SU-DHL-6 (cell line): ENCODE data around the gene ARHGAP5.

Experiments used
- H2AFZ ChIP-seq: fragments of 200-600 bp; sonication (generic); 2 replicates; pipeline ENCODE4 v1.6.1; 2014; ENCODE audit warnings: low read depth, mild to moderate bottlenecking, moderate library complexity, mixed read lengths, antibody characterized with exemption, low read length; ENCODE audit not compliant: severe bottlenecking
- H3F3A ChIP-seq: fragments of 200-600 bp; shearing (Covaris generic); 2 replicates; pipeline ENCODE4 v1.6.0; 2016; ENCODE audit warnings: antibody characterized with exemption, mild to moderate bottlenecking; ENCODE audit not compliant: insufficient read depth
- H3K27ac ChIP-seq: fragments of 200-600 bp; sonication (generic); 2 replicates; pipeline ENCODE4 v1.5.1; 2016; ENCODE audit warnings: low read depth, mild to moderate bottlenecking, low read length, moderate library complexity, mixed read lengths
- H3K27me3 ChIP-seq: fragments of 200-600 bp; sonication (generic), shearing (Covaris generic); 2 replicates; pipeline ENCODE4 v1.6.0; 2014; ENCODE audit warnings: mild to moderate bottlenecking, low read length
- H3K36me3 ChIP-seq: fragments of 200-600 bp; sonication (generic); 2 replicates; pipeline ENCODE4 v1.6.1; 2014; ENCODE audit warnings: mild to moderate bottlenecking, low read length, mixed read lengths
- H3K4me2 ChIP-seq: fragments of 300-600, 200-600 bp; shearing (Covaris generic), sonication (generic); 2 replicates; pipeline ENCODE4 v1.6.0; 2014; ENCODE audit warnings: low read length, low read depth, mild to moderate bottlenecking; ENCODE audit not compliant: poor library complexity, severe bottlenecking
- H3K4me3 ChIP-seq: fragments of 200-600 bp; sonication (generic); 2 replicates; pipeline ENCODE4 v1.5.1; 2014; ENCODE audit warnings: antibody characterized with exemption, low read length, mild to moderate bottlenecking, mixed read lengths; ENCODE audit not compliant: insufficient read depth, poor library complexity, severe bottlenecking
- H3K79me2 ChIP-seq: fragments of 200-600 bp; sonication (generic); 2 replicates; pipeline ENCODE4 v1.6.1; 2014; ENCODE audit warnings: mild to moderate bottlenecking, low read length, moderate library complexity; ENCODE audit not compliant: insufficient read depth
- H3K9ac ChIP-seq: fragments of 200-600 bp; sonication (generic); 2 replicates; pipeline ENCODE4 v1.7.0; 2014; ENCODE audit warnings: mild to moderate bottlenecking, low read length
- H3K9me2 ChIP-seq: fragments of 200-600 bp; sonication (generic); replicated peaks from 2 replicates; pipeline ENCODE4 v1.6.1; 2014; ENCODE audit warnings: low read length; ENCODE audit not compliant: insufficient read depth
- H3K9me3 ChIP-seq: fragments of 200-600 bp; sonication (generic); 2 replicates; pipeline ENCODE4 v1.6.1; 2014; ENCODE audit warnings: low read length, mixed read lengths; ENCODE audit not compliant: insufficient read depth
- H4K20me1 ChIP-seq: fragments of 200-600 bp; sonication (generic); 2 replicates; pipeline ENCODE4 v1.6.1; 2014; ENCODE audit warnings: low read depth, mild to moderate bottlenecking, antibody characterized with exemption, low read length, moderate library complexity, mixed read lengths
- EZH2phosphoT487 ChIP-seq: fragments of 200-600 bp; sonication (generic), shearing (Covaris generic); conservative IDR thresholded peaks from 2 replicates; pipeline ENCODE4 v1.6.1; 2018; ENCODE audit warnings: mild to moderate bottlenecking, antibody characterized with exemption, low read length, moderate library complexity, mixed read lengths
- TF ChIP-seq, protein P1 (sequence below): fragments of 200-600 bp; sonication (generic); IDR thresholded peaks from one replicate; pipeline ENCODE4 v1.5.1; 2017; ENCODE audit warnings: antibody characterized with exemption, mild to moderate bottlenecking, low read length, moderate library complexity; ENCODE audit not compliant: insufficient read depth, poor library complexity, severe bottlenecking

Gene ARHGAP5

DNA sequence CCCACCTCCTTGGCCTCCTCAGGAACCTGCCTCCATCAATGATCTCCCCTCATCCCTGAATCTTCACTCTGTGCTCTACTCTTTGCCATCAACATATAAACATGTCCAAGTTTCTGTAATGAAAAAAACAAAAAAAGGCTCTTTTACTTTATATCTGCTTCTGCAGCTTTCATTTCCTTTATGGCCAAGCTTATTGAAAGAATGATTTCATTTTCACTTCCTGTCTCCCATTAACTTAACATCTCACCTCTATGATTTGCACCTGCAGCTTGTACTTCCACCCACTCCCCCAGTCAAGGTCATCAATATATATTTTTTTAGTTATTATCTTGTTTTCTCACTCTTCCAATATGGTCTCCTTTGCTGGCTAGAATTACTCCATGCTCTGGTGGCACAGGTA, 109.1 kb downstream of the ARHGAP5 start:
- H3K27ac ChIP-seq = no peak overlapping the region
- H3K9ac ChIP-seq = no peak overlapping the region
- H3K79me2 ChIP-seq = no peaks in the 10 kb centered on the region
- no peaks in the 10 kb centered on the region for H3K9me2 ChIP-seq
- H2AFZ ChIP-seq = no peak overlapping the region
- no peaks in the 10 kb centered on the region for H3K9me3 ChIP-seq
- no peak overlapping the region for H3K4me3 ChIP-seq
- no peaks in the 10 kb centered on the region for H4K20me1 ChIP-seq
- H3K27me3 ChIP-seq = no peaks in the 10 kb centered on the region
- H3K4me2 ChIP-seq = no peak overlapping the region
- no peak for TF ChIP-seq EZH2phosphoT487
- TF ChIP-seq, protein P1, sequence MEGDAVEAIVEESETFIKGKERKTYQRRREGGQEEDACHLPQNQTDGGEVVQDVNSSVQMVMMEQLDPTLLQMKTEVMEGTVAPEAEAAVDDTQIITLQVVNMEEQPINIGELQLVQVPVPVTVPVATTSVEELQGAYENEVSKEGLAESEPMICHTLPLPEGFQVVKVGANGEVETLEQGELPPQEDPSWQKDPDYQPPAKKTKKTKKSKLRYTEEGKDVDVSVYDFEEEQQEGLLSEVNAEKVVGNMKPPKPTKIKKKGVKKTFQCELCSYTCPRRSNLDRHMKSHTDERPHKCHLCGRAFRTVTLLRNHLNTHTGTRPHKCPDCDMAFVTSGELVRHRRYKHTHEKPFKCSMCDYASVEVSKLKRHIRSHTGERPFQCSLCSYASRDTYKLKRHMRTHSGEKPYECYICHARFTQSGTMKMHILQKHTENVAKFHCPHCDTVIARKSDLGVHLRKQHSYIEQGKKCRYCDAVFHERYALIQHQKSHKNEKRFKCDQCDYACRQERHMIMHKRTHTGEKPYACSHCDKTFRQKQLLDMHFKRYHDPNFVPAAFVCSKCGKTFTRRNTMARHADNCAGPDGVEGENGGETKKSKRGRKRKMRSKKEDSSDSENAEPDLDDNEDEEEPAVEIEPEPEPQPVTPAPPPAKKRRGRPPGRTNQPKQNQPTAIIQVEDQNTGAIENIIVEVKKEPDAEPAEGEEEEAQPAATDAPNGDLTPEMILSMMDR = no peak
- no peaks in the 10 kb centered on the region for H3F3A ChIP-seq
- H3K36me3 ChIP-seq = no peaks in the 10 kb centered on the region

DNA sequence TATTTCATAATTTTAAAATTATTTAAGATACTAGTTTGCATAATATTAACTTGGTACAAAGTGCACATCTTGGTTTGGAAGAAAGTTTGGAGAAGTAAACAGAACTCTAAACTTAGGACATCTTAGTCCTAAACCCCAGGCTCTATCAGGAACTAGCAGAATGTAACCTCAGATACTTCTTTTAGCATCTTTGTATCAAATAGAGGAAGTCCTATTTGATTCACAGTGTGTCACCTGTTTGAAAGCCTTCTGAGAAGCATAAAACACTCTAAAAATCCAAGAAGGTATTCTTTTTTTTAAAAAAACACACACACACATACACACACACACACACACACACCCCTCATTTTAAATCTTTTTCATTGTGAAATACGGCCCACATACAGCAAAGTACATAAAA, 112.7 kb downstream of the ARHGAP5 start:
- Histone ChIP-seq H3K79me2 (no peaks in the 10 kb centered on the region), H3K9me2 (no peaks in the 10 kb centered on the region), H3K27ac (no peak overlapping the region), H3K4me2 (no peak overlapping the region), H3K9me3 (no peaks in the 10 kb centered on the region), H3K27me3 (no peaks in the 10 kb centered on the region), H3K36me3 (no peaks in the 10 kb centered on the region), H2AFZ (no peak overlapping the region), H4K20me1 (no peaks in the 10 kb centered on the region), H3F3A (no peaks in the 10 kb centered on the region), H3K9ac (no peak overlapping the region), H3K4me3 (no peak overlapping the region)
- TF ChIP-seq, protein P1 = no peak
- no peak for TF ChIP-seq EZH2phosphoT487

DNA sequence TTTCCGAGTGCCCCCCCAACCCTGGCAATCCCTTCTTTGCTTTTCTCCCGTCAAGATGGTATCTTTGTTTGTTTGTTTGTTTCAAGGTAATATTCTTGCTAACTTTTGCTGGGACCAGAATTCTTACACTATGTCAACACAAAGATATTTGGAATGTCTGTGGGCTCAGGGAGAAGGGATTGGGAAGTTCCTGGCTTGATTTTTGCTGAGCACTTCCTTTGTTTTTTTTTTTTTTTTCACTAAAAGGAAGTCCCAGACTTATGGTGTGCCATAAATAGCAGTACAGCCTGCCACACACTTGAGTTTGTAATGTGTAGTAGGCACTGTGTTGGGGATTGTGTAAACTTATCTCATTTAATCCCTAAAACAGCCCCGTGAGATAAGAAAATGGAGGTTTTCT, 113.6 kb downstream of the ARHGAP5 start:
- no peaks in the 10 kb centered on the region for H3K79me2 ChIP-seq
- no peak overlapping the region for H2AFZ ChIP-seq
- TF ChIP-seq, protein P1 = no peak
- TF ChIP-seq EZH2phosphoT487 = no peak
- no peaks in the 10 kb centered on the region for H3K9me2 ChIP-seq
- H3K9ac ChIP-seq = no peak overlapping the region
- no peaks in the 10 kb centered on the region for H3K9me3 ChIP-seq
- H3K4me2 ChIP-seq = no peak overlapping the region
- H3K4me3 ChIP-seq = no peak overlapping the region
- H3F3A ChIP-seq = no peaks in the 10 kb centered on the region
- H3K36me3 ChIP-seq = no peaks in the 10 kb centered on the region
- no peak overlapping the region for H3K27ac ChIP-seq
- no peaks in the 10 kb centered on the region for H3K27me3 ChIP-seq
- no peaks in the 10 kb centered on the region for H4K20me1 ChIP-seq
